Mucosa of rectum (tissue), 2 donors: ENCODE measurements around the gene ZBTB49.

Experiments used
- H3K27ac ChIP-seq, 2 donors: one replicate each; pipeline ENCODE4 v1.7.0; 2013; ENCODE audit warnings: inconsistent platforms in 2 of 2, low read depth in 2 of 2, low read length in 2 of 2
- H3K27me3 ChIP-seq, 2 donors: one replicate each; pipeline ENCODE4 v1.7.0; 2013; ENCODE audit warnings: low read length in 2 of 2; ENCODE audit not compliant: control insufficient read depth in 2 of 2, insufficient read depth in 2 of 2
- H3K36me3 ChIP-seq, 2 donors: one replicate each; pipeline ENCODE4 v1.7.0; 2013; ENCODE audit warnings: low read length in 2 of 2; ENCODE audit not compliant: control insufficient read depth in 2 of 2, insufficient read depth in 2 of 2
- H3K4me1 ChIP-seq, 2 donors: one replicate each; pipeline ENCODE4 v1.7.0; 2013; ENCODE audit warnings: low read length in 2 of 2, mild to moderate bottlenecking in 1 of 2; ENCODE audit not compliant: control insufficient read depth in 2 of 2, insufficient read depth in 2 of 2
- H3K4me3 ChIP-seq, 2 donors: one replicate each; pipeline ENCODE4 v1.7.0; 2013; ENCODE audit warnings: low read length in 2 of 2
- H3K9ac ChIP-seq, 2 donors: one replicate each; pipeline ENCODE4 v1.7.0; 2013; ENCODE audit warnings: low read length in 2 of 2, low read depth in 1 of 2, mild to moderate bottlenecking in 1 of 2
- H3K9me3 ChIP-seq, 2 donors: one replicate each; pipeline ENCODE4 v1.7.0; 2013; ENCODE audit warnings: low read length in 2 of 2; ENCODE audit not compliant: control insufficient read depth in 2 of 2
- donor health status: healthy.
- donor health status: Normal muscosa, but diverticular disease.

ZBTB49 gene

GRCh38 chr4:4321951-4322688 is 32.1 kb downstream of the ZBTB49 start:
- Histone ChIP-seq H3K27me3 (no peaks in the 10 kb centered on the region), H3K9ac (no peak overlapping the region), H3K4me1 (no peaks in the 10 kb centered on the region), H3K36me3 (peaks cover 17 to 26% of the 10 kb centered on the region in 2 donors), H3K27ac (no peak overlapping the region), H3K9me3 (no peaks in the 10 kb centered on the region), H3K4me3 (no peak overlapping the region)

- Histone ChIP-seq H3K9me3 (no peaks in the 10 kb centered on the region), H3K27me3 (no peaks in the 10 kb centered on the region), H3K9ac (no peak overlapping the region), H3K4me1 (no peaks in the 10 kb centered on the region), H3K27ac (no peak overlapping the region), H3K4me3 (no peak overlapping the region), H3K36me3 (peaks cover 17 to 21% of the 10 kb centered on the region in 2 donors)
Measured at GRCh38 chr4:4323705-4324534, 33.9 kb downstream of the ZBTB49 start.

- H3K27ac ChIP-seq, result no peak overlapping the region
- H3K4me3 ChIP-seq, result no peak overlapping the region
- H3K9me3 ChIP-seq, result no peaks in the 10 kb centered on the region
- H3K4me1 ChIP-seq, result no peaks in the 10 kb centered on the region
- H3K27me3 ChIP-seq, result no peaks in the 10 kb centered on the region
- H3K9ac ChIP-seq, result no peak overlapping the region
- H3K36me3 ChIP-seq, result peaks cover 17 to 19% of the 10 kb centered on the region in 2 donors
Measured at GRCh38 chr4:4325321-4325720, 35.3 kb downstream of the ZBTB49 start.

- Histone ChIP-seq H3K27me3 (no peaks in the 10 kb centered on the region), H3K4me1 (no peaks in the 10 kb centered on the region), H3K9me3 (no peaks in the 10 kb centered on the region), H3K36me3 (peaks cover 11 to 12% of the 10 kb centered on the region in 2 donors), H3K4me3 (no peak overlapping the region), H3K9ac (no peak overlapping the region), H3K27ac (no peak overlapping the region)
Measured at GRCh38 chr4:4326166-4326565, 36.1 kb downstream of the ZBTB49 start.

GRCh38 chr4:4327652-4328121 is 37.6 kb downstream of the ZBTB49 start:
- Histone ChIP-seq H3K9me3 (no peaks in the 10 kb centered on the region), H3K4me3 (no peak overlapping the region), H3K27me3 (no peaks in the 10 kb centered on the region), H3K27ac (no peak overlapping the region), H3K9ac (no peak overlapping the region), H3K4me1 (no peaks in the 10 kb centered on the region), H3K36me3 (peaks cover under 1 to 1% of the 10 kb centered on the region in 2 donors)

- Histone ChIP-seq H3K4me1 (no peaks in the 10 kb centered on the region), H3K9me3 (no peaks in the 10 kb centered on the region)
Measured at GRCh38 chr4:4328206-4328605, 38.2 kb downstream of the ZBTB49 start.

GRCh38 chr4:4328840-4329239 is 38.8 kb downstream of the ZBTB49 start:
- Histone ChIP-seq H3K9ac (no peak overlapping the region), H3K4me1 (no peaks in the 10 kb centered on the region), H3K9me3 (no peaks in the 10 kb centered on the region), H3K36me3 (no peaks in the 10 kb centered on the region), H3K27ac (no peak overlapping the region), H3K27me3 (no peaks in the 10 kb centered on the region), H3K4me3 (no peak overlapping the region)

More at GRCh38 chr4:4328206-4328605, 38.2 kb downstream of the ZBTB49 start:
- Histone ChIP-seq H3K27me3 (no peaks in the 10 kb centered on the region), H3K27ac (no peak overlapping the region), H3K36me3 (no peaks in the 10 kb centered on the region), H3K4me3 (no peak overlapping the region), H3K9ac (no peak overlapping the region)

- Histone ChIP-seq H3K27me3 (no peaks in the 10 kb centered on the region), H3K9me3 (no peaks in the 10 kb centered on the region), H3K36me3 (no peaks in the 10 kb centered on the region), H3K4me3 (no peak overlapping the region), H3K27ac (no peak overlapping the region), H3K4me1 (no peaks in the 10 kb centered on the region), H3K9ac (no peak overlapping the region)
Measured at GRCh38 chr4:4329496-4329895, 39.4 kb downstream of the ZBTB49 start.

- Histone ChIP-seq H3K9ac (no peak overlapping the region), H3K27me3 (no peaks in the 10 kb centered on the region), H3K4me3 (no peak overlapping the region), H3K36me3 (no peaks in the 10 kb centered on the region), H3K27ac (no peak overlapping the region), H3K9me3 (no peaks in the 10 kb centered on the region), H3K4me1 (no peaks in the 10 kb centered on the region)
Measured at GRCh38 chr4:4330794-4331193, 40.7 kb downstream of the ZBTB49 start.

- no peak overlapping the region for H3K4me3 ChIP-seq
- H3K9me3 ChIP-seq, result no peaks in the 10 kb centered on the region
- no peaks in the 10 kb centered on the region for H3K4me1 ChIP-seq
- H3K9ac ChIP-seq, result no peak overlapping the region
- no peaks in the 10 kb centered on the region for H3K36me3 ChIP-seq
- H3K27me3 ChIP-seq, result no peaks in the 10 kb centered on the region
- H3K27ac ChIP-seq, result no peak overlapping the region
Measured at GRCh38 chr4:4332529-4332928, 42.5 kb downstream of the ZBTB49 start.
